ENCODE measurements around the gene SFMBT2.
"Not testable (repeated sequence)": the region's sequence is repeated elsewhere in the genome, so short reads cannot be mapped to it uniquely, and the experiment has no call there.

The SFMBT2 gene

DNA sequence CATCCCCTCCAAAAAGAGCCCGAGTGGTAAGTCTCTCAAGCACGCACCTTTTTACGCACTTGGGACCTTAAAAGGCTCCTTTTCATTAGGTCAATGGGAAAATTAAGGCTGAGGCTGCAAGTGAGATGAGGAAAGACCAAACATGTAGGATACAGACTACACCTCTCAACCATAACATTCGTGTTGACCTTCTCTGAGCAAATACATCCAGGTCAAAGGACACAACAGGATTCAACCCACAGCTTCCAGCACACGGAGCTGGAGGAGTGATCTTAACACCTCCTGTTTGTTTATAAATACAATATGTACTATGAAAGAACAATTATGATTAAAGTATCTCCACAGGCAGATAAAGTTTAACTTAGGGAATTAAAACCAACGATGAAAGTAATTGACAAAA, 9.7 kb downstream of the SFMBT2 start:
- no peak for DNase-seq (ENCODE audit: low read depth)

DNA sequence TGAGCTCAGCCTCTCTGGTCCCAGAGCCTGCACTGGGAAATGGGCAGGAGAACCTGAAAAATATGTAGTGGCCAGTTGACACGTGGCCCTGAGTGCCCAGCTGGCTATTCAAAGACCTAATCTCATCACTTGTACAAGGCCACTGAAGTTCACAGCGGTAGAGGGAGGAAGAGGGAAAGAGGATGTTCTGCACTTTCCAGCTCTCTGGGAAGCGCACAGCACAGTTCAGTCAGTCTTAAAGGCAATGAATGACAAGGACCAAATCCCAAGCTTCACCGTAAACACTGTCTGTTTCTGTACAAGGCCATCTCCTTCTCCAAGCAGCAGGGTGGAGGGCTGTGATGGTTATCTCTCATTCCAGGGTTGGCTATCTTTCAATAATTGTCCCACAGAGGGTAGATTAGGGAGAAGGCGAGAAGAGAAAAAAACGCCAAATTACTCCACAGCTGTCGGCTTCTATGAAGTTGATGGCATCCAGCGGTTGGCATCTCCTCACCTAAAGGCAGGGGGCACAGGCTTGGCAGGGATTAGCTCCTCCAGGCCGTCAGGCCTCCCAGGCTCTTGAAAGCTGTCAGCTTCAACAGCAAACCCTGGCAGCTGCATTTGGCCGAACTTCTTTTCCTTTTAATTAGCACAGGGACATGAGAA, 10.6 kb downstream of the SFMBT2 start:
- no peak for DNase-seq (ENCODE audit: low read depth)

DNA sequence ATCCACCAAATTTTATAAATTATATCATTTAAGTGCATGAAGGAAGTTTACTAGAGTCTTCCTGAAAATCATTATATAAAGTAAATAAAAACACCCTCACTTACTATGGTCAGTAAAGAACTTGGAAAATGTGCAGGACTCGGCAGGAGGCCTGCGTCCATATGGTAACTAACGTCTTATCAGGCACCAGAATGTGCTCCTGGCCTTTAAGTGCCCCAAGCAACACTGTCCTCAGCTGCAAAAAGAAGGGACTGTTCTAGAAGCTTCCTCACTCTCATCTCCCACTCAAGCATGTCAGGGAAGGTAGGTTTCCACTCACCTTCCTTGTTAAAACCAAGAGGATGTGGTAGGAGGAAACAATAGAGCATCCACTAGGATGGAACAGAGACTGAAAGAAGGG, 11.3 kb downstream of the SFMBT2 start:
- DNase-seq (ENCODE audit: low read depth): no peak

DNA sequence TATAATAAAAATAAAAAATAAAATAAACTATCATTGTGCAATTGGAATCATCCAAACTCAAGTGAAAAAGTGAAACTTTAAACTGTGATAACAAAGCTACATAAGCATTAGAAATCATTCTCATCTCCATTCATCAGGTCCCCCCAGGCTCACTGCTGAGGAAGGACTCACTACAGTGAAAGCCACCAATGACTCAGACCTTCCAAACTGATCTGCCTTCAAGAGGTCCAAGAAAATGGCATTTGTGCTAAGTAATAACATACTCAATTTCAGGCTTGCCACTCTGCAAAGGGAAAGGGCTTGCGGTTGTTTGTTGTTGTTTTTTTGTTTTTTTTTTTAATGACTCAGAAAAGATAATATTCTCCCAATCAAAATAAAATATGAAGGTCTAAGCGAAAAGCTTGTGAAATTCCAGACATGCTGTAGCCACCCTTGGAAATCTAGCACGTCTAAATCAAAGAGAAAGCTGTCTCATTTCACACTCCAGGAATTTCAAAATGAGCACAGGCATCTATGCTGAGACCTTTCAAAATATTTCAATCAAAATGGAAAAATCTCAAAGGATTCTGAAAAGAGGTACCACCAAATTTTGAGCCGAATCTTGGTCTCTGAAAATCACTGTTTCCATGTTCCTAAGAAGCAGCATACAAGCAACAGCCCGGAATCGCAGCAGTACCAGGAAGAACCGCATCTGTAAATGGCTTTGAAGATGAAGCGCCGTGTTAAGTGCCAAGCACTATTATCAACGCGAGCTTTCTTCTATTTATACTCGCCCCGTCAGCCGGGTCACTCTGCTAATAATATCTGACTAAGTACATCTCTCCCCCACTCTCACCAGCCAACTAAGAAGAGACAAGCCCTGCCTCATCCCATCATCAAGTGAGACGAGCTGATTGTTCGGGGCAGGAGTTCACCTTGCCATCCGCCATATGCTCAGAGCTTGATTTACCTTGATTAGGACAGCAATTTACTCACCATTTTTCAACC, 13.5 kb downstream of the SFMBT2 start:
- DNase-seq (ENCODE audit: low read depth): no peak

GRCh38 chr10:7392301-7392700, 18.5 kb downstream of the SFMBT2 start:
- DNase-seq (ENCODE audit: low read depth): not testable (repeated sequence)

GRCh38 chr10:7391748-7392147, 19.1 kb downstream of the SFMBT2 start:
- DNase-seq (ENCODE audit: low read depth): no peak

- DNase-seq (ENCODE audit: low read depth): not testable (repeated sequence)
These were observed 20.1 kb downstream of the SFMBT2 start for GRCh38 chr10:7390689-7391110.

GRCh38 chr10:7389844-7390243, 21.0 kb downstream of the SFMBT2 start:
- DNase-seq (ENCODE audit: low read depth): no peak

- DNase-seq (ENCODE audit: low read depth): no peak
These were observed 21.5 kb downstream of the SFMBT2 start for GRCh38 chr10:7389346-7389745.

DNA sequence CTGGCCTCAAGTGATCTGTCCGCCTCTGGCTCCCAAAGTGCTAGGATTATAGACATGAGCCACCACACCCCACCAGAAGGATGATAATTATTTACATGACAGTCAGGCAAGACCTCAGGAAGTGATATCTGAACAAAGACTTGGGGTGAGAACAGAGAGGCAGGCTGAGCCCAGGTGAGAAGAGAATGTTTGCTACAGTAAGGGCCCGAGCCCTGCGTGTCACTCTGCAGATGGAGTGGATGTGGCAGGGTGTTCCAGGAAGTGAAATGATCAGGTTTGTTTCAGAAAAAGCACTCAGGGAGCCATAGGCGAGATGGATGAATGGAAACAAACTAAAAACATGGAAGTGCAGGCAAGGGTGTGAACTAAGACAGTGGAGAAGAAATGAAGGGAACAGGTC, 22.2 kb downstream of the SFMBT2 start:
- no peak for DNase-seq (ENCODE audit: low read depth)

DNA sequence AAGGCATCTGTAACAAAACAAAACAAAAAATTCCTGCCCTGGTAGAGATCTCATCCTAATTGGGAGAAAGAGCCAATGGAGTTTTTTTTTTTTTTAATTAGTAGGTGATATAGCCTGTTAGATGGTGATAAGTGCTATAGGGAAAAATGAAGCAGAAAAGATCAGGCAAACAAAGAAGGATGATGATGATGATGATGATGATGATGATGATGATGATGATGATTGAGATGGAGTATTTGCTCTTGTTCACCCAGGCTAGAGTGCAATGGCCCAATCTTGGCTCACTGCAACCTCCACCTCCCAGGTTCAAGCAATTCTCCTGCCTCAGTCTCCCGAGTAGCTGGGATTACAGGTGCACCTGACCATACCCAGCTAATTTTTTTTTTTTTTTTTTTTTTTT, 22.7 kb downstream of the SFMBT2 start:
- DNase-seq (ENCODE audit: low read depth): not testable (repeated sequence)

- no peak for DNase-seq (ENCODE audit: low read depth)
These were observed 25.7 kb downstream of the SFMBT2 start for GRCh38 chr10:7385114-7385513.

- DNase-seq (ENCODE audit: low read depth): no peak
These were observed 27.4 kb downstream of the SFMBT2 start for GRCh38 chr10:7383442-7383841.

DNA sequence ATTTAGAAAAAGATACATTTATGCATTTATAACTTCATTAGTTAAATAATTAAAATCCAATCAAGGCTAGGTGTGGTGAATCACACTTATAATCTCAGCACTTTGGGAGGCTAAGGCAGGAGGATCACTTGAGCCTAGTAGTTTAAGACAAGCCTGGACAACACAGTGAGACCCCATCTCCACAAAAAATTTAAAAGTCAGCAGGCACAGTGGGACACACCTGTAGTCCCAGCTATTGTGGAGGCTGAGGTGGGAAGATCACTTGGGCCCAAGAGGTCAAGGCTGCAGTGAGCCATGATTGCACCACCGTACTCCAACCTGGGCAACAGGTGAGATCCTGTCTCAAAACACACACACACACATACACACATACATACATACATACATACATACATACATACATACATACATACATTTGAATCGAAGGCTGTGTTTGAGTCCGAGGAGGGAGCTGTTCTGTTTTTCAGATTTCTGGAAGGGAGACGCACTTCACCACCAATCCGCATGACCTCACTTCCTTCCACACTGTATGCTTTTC, 30.1 kb downstream of the SFMBT2 start:
- DNase-seq (ENCODE audit: low read depth): no peak

- DNase-seq (ENCODE audit: low read depth): no peak
These were observed 32.0 kb downstream of the SFMBT2 start for GRCh38 chr10:7378602-7379403.

GRCh38 chr10:7377614-7378248, 33.1 kb downstream of the SFMBT2 start:
- no peak for DNase-seq (ENCODE audit: low read depth)

GRCh38 chr10:7374795-7375194, 36.0 kb downstream of the SFMBT2 start:
- no peak for DNase-seq (ENCODE audit: low read depth)

GRCh38 chr10:7373039-7373438, 37.8 kb downstream of the SFMBT2 start:
- DNase-seq (ENCODE audit: low read depth): no peak

GRCh38 chr10:7372504-7372903, 38.3 kb downstream of the SFMBT2 start:
- DNase-seq (ENCODE audit: low read depth): no peak

DNA sequence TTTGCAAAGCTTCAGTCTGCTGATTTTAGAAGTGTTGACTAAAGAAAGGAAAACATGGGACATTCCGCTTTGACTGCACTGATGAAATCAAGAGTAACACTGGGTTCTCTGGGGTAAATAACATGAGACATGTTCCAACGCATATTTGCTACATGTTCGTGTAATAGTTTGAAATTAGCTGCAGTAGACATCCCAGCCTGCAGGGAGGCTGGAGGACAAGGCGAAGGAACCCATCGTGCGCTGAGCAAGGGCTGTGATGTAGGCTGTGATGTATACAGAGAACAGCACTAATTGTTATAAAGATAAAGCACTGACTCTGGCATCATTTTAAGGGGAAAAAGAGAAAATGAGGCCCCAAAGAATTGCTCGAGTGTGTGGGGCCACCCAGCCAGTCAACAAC, 40.3 kb downstream of the SFMBT2 start:
- no peak for DNase-seq (ENCODE audit: low read depth)

GRCh38 chr10:7365027-7365745, 45.6 kb downstream of the SFMBT2 start:
- DNase-seq (ENCODE audit: low read depth): no peak
